Neural crest cell (in vitro differentiated cells): ENCODE results near the gene NCS1. TPM values are rescaled to one million over a fixed set of nuclear protein-coding genes. Genes with fewer than 3 reads are reported as not detected.

Experiments
- DNase-seq: peaks from one replicate; pipeline ENCODE4 v3.0.0; 2021; ENCODE audit warnings: low read depth, mixed read lengths, low spot score
- H3K27ac Mint-ChIP-seq: one replicate; pipeline ENCODE4 v1.8.0; 2021; ENCODE audit warnings: mild to moderate bottlenecking, mixed read lengths; ENCODE audit not compliant: unreplicated experiment
- H3K27me3 Mint-ChIP-seq: 2 replicates; pipeline ENCODE4 v1.8.0; 2021; ENCODE audit warnings: low read depth, mild to moderate bottlenecking, mixed read lengths
- H3K36me3 Mint-ChIP-seq: 2 replicates; pipeline ENCODE4 v1.8.0; 2021; ENCODE audit warnings: low read depth, mild to moderate bottlenecking, mixed read lengths
- H3K4me1 Mint-ChIP-seq: 2 replicates; pipeline ENCODE4 v1.8.0; 2021; ENCODE audit warnings: mixed read lengths
- H3K4me3 Mint-ChIP-seq: one replicate; pipeline ENCODE4 v1.8.0; 2021; ENCODE audit warnings: mild to moderate bottlenecking, mixed read lengths
- H3K9me3 Mint-ChIP-seq: 2 replicates; pipeline ENCODE4 v1.8.0; 2021; ENCODE audit warnings: mixed read lengths
- CTCF ChIP-seq: fragments of 200-600 bp; sonication (generic); conservative IDR thresholded peaks from 2 replicates; pipeline ENCODE4 v1.5.0; 2021; ENCODE audit warnings: antibody characterized with exemption, mild to moderate bottlenecking
- total RNA-seq: library from RNA; stranded (reverse); gene quantifications from 2 replicates; pipeline ENCODE4 v1.2.1, GENCODE V29; 2021

The NCS1 gene
- total RNA-seq, 1 donor from 2014 or later: 60.1 TPM

- H3K27me3 Mint-ChIP-seq: no peaks in the 10 kb centered on the region
- peaks cover 2% of the 10 kb centered on the region for H3K36me3 Mint-ChIP-seq
- DNase-seq: no peak
- TF ChIP-seq CTCF: no peak
- H3K9me3 Mint-ChIP-seq: no peaks in the 10 kb centered on the region
- peaks cover 22% of the 10 kb centered on the region for H3K4me1 Mint-ChIP-seq
- H3K4me3 Mint-ChIP-seq: peak overlapping the region; percentile 94
- no peak overlapping the region for H3K27ac Mint-ChIP-seq
Observed at GRCh38 chr9:130175355-130175754, 3.2 kb downstream of the NCS1 start.

GRCh38 chr9:130176760-130177159 lies 4.6 kb downstream of the NCS1 start:
- no peaks in the 10 kb centered on the region for H3K27me3 Mint-ChIP-seq

GRCh38 chr9:130177898-130178805 lies 5.9 kb downstream of the NCS1 start:
- Mint-ChIP-seq H3K4me1 (peaks cover 21% of the 10 kb centered on the region), H3K27ac (no peak overlapping the region), H3K36me3 (peaks cover 2% of the 10 kb centered on the region), H3K4me3 (peak overlapping the region; percentile 44), H3K9me3 (no peaks in the 10 kb centered on the region), H3K27me3 (no peaks in the 10 kb centered on the region)
- no peak for TF ChIP-seq CTCF
- no peak for DNase-seq

More at GRCh38 chr9:130176760-130177159, 4.6 kb downstream of the NCS1 start:
- no peak for DNase-seq
- Mint-ChIP-seq H3K4me3 (peak overlapping the region; percentile 70), H3K27ac (no peak overlapping the region), H3K9me3 (no peaks in the 10 kb centered on the region), H3K4me1 (peaks cover 17% of the 10 kb centered on the region), H3K36me3 (peaks cover 2% of the 10 kb centered on the region)
- TF ChIP-seq CTCF: no peak

- peaks cover 2% of the 10 kb centered on the region for H3K36me3 Mint-ChIP-seq
- H3K27me3 Mint-ChIP-seq: no peaks in the 10 kb centered on the region
- H3K4me3 Mint-ChIP-seq: peak overlapping the region; percentile 6
- no peak for DNase-seq
- TF ChIP-seq CTCF: no peak
- peaks cover 21% of the 10 kb centered on the region for H3K4me1 Mint-ChIP-seq
- no peak overlapping the region for H3K27ac Mint-ChIP-seq
- H3K9me3 Mint-ChIP-seq: no peaks in the 10 kb centered on the region
Observed at GRCh38 chr9:130179331-130179907, 7.2 kb downstream of the NCS1 start.

- Mint-ChIP-seq H3K27me3 (no peaks in the 10 kb centered on the region), H3K36me3 (no peaks in the 10 kb centered on the region), H3K4me1 (peaks cover 17% of the 10 kb centered on the region), H3K9me3 (no peaks in the 10 kb centered on the region), H3K27ac (no peak overlapping the region), H3K4me3 (no peak overlapping the region)
- TF ChIP-seq CTCF: no peak
- DNase-seq: no peak
Observed at GRCh38 chr9:130180516-130180915, 8.3 kb downstream of the NCS1 start.
